ENCODE results near the gene WASL.
A peak's percentile ranks its signal among the peaks of the same experiment; 100 is the strongest.
"Not testable (repeated sequence)": the region's sequence is repeated elsewhere in the genome, so short reads cannot be mapped to it uniquely, and the experiment has no call there.

WASL gene

GRCh38 chr7:123727071-123727837 lies 21.5 kb downstream of the WASL start:
- Histone ChIP-seq H3K4me2 (ENCODE audit: low read length) (peak overlapping the region; percentile 43), H3K4me1 (ENCODE audit: control insufficient read depth, insufficient read depth, low read length) (peaks cover 39% of the 10 kb centered on the region), H3K9me3 (replicated peaks; ENCODE audit: low read length) (no peaks in the 10 kb centered on the region), H3K27me3 (ENCODE audit: control insufficient read depth, insufficient read depth, low read length) (no peaks in the 10 kb centered on the region), H3K36me3 (ENCODE audit: insufficient read depth, low read length) (no peaks in the 10 kb centered on the region), H3K4me3 (ENCODE audit: low read length) (no peak overlapping the region), H3K9ac (ENCODE audit: low read depth, low read length) (no peak overlapping the region)

- H3K4me1 ChIP-seq (ENCODE audit: control insufficient read depth, insufficient read depth, low read length) = peaks cover 39% of the 10 kb centered on the region
- no peak overlapping the region for H3K4me3 ChIP-seq (ENCODE audit: low read length)
- no peak overlapping the region for H3K4me2 ChIP-seq (ENCODE audit: low read length)
Measured at GRCh38 chr7:123725586-123726171, 23.1 kb downstream of the WASL start.

GRCh38 chr7:123724817-123725253 lies 24.0 kb downstream of the WASL start:
- Histone ChIP-seq H3K4me2 (ENCODE audit: low read length) (peak overlapping the region; percentile 43), H3K27me3 (ENCODE audit: control insufficient read depth, insufficient read depth, low read length) (no peaks in the 10 kb centered on the region), H3K4me1 (ENCODE audit: control insufficient read depth, insufficient read depth, low read length) (peaks cover 39% of the 10 kb centered on the region), H3K9ac (ENCODE audit: low read depth, low read length) (no peak overlapping the region), H3K9me3 (replicated peaks; ENCODE audit: low read length) (no peaks in the 10 kb centered on the region), H3K4me3 (ENCODE audit: low read length) (no peak overlapping the region), H3K36me3 (ENCODE audit: insufficient read depth, low read length) (no peaks in the 10 kb centered on the region)

More at GRCh38 chr7:123725586-123726171, 23.1 kb downstream of the WASL start:
- H3K9ac ChIP-seq (ENCODE audit: low read depth, low read length) = no peak overlapping the region
- H3K36me3 ChIP-seq (ENCODE audit: insufficient read depth, low read length) = no peaks in the 10 kb centered on the region
- H3K9me3 ChIP-seq (replicated peaks; ENCODE audit: low read length) = no peaks in the 10 kb centered on the region
- H3K27me3 ChIP-seq (ENCODE audit: control insufficient read depth, insufficient read depth, low read length) = no peaks in the 10 kb centered on the region

GRCh38 chr7:123723913-123724312 lies 24.9 kb downstream of the WASL start:
- H3K4me1 ChIP-seq (ENCODE audit: control insufficient read depth, insufficient read depth, low read length) = peaks cover 39% of the 10 kb centered on the region
- H3K4me2 ChIP-seq (ENCODE audit: low read length) = no peak overlapping the region
- no peak overlapping the region for H3K4me3 ChIP-seq (ENCODE audit: low read length)
- no peak overlapping the region for H3K9ac ChIP-seq (ENCODE audit: low read depth, low read length)
- no peaks in the 10 kb centered on the region for H3K36me3 ChIP-seq (ENCODE audit: insufficient read depth, low read length)
- H3K9me3 ChIP-seq (replicated peaks; ENCODE audit: low read length) = no peaks in the 10 kb centered on the region
- H3K27me3 ChIP-seq (ENCODE audit: control insufficient read depth, insufficient read depth, low read length) = no peaks in the 10 kb centered on the region

GRCh38 chr7:123720527-123720926 lies 28.3 kb downstream of the WASL start:
- H3K9ac ChIP-seq (ENCODE audit: low read depth, low read length); H3K4me3 ChIP-seq (ENCODE audit: low read length); H3K9me3 ChIP-seq (replicated peaks; ENCODE audit: low read length); H3K4me2 ChIP-seq (ENCODE audit: low read length); H3K27me3 ChIP-seq (ENCODE audit: control insufficient read depth, insufficient read depth, low read length); H3K36me3 ChIP-seq (ENCODE audit: insufficient read depth, low read length): not testable (repeated sequence)
- H3K4me1 ChIP-seq (ENCODE audit: control insufficient read depth, insufficient read depth, low read length) = peaks cover 20% of the 10 kb centered on the region

- Histone ChIP-seq H3K36me3 (ENCODE audit: insufficient read depth, low read length) (no peaks in the 10 kb centered on the region), H3K4me3 (ENCODE audit: low read length) (no peak overlapping the region), H3K9me3 (replicated peaks; ENCODE audit: low read length) (no peaks in the 10 kb centered on the region), H3K4me2 (ENCODE audit: low read length) (no peak overlapping the region), H3K27me3 (ENCODE audit: control insufficient read depth, insufficient read depth, low read length) (no peaks in the 10 kb centered on the region), H3K4me1 (ENCODE audit: control insufficient read depth, insufficient read depth, low read length) (peaks cover 21% of the 10 kb centered on the region), H3K9ac (ENCODE audit: low read depth, low read length) (no peak overlapping the region)
Measured at GRCh38 chr7:123719197-123719721, 29.5 kb downstream of the WASL start.

DNA sequence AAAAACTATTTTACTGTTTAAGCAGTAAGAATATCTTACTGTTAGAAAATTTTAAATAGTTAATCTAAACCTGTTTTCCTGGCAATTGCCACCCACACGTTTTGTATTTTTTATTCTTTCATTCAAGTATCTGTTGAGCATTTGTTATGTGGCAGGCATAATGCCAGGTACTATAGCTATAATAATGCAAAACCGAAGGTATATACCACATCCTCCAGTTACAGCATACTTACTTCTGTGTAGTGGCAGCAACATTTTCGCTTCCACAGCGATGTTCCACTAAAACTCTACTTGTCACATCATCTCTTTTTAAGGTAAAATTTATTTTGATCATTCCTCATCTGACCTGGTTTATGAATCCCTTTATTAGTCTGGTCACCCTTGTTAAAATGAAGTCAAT lies 30.0 kb downstream of the WASL start:
- Histone ChIP-seq H3K4me3 (ENCODE audit: low read length) (no peak overlapping the region), H3K4me1 (ENCODE audit: control insufficient read depth, insufficient read depth, low read length) (peaks cover 22% of the 10 kb centered on the region), H3K4me2 (ENCODE audit: low read length) (no peak overlapping the region), H3K9me3 (replicated peaks; ENCODE audit: low read length) (no peaks in the 10 kb centered on the region), H3K36me3 (ENCODE audit: insufficient read depth, low read length) (no peaks in the 10 kb centered on the region), H3K9ac (ENCODE audit: low read depth, low read length) (no peak overlapping the region), H3K27me3 (ENCODE audit: control insufficient read depth, insufficient read depth, low read length) (no peaks in the 10 kb centered on the region)

- Histone ChIP-seq H3K4me1 (ENCODE audit: control insufficient read depth, insufficient read depth, low read length) (peaks cover 33% of the 10 kb centered on the region), H3K9ac (ENCODE audit: low read depth, low read length) (no peak overlapping the region), H3K27me3 (ENCODE audit: control insufficient read depth, insufficient read depth, low read length) (no peaks in the 10 kb centered on the region), H3K36me3 (ENCODE audit: insufficient read depth, low read length) (no peaks in the 10 kb centered on the region), H3K9me3 (replicated peaks; ENCODE audit: low read length) (no peaks in the 10 kb centered on the region), H3K4me3 (ENCODE audit: low read length) (no peak overlapping the region), H3K4me2 (ENCODE audit: low read length) (no peak overlapping the region)
Measured at GRCh38 chr7:123717689-123718088, 31.1 kb downstream of the WASL start.

- Histone ChIP-seq H3K27me3 (ENCODE audit: control insufficient read depth, insufficient read depth, low read length) (no peaks in the 10 kb centered on the region), H3K4me1 (ENCODE audit: control insufficient read depth, insufficient read depth, low read length) (peaks cover 41% of the 10 kb centered on the region), H3K9me3 (replicated peaks; ENCODE audit: low read length) (no peaks in the 10 kb centered on the region), H3K9ac (ENCODE audit: low read depth, low read length) (no peak overlapping the region), H3K4me3 (ENCODE audit: low read length) (no peak overlapping the region), H3K4me2 (ENCODE audit: low read length) (no peak overlapping the region), H3K36me3 (ENCODE audit: insufficient read depth, low read length) (no peaks in the 10 kb centered on the region)
Measured at GRCh38 chr7:123716877-123717276, 31.9 kb downstream of the WASL start.

DNA sequence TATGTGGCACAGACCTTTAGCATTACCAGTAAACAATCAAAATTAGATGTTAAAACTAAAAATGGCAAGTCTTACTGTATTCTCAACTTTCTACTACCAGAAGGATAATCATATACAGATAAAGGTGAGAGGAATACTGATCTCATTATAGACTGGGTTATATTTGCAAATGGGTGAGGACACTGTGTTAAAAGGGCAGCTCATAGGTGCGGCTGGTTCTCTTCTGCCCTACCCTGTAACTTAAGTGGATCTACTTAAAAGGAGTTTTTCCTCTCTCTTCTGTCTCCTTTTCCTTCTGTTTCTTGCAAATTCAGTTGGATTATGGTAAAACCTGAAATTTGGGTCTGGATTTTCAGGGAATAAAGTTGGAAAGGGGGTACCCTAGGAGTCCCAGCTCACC lies 33.0 kb downstream of the WASL start:
- no peak overlapping the region for H3K9ac ChIP-seq (ENCODE audit: low read depth, low read length)
- no peaks in the 10 kb centered on the region for H3K9me3 ChIP-seq (replicated peaks; ENCODE audit: low read length)
- peaks cover 50% of the 10 kb centered on the region for H3K4me1 ChIP-seq (ENCODE audit: control insufficient read depth, insufficient read depth, low read length)
- H3K4me3 ChIP-seq (ENCODE audit: low read length) = no peak overlapping the region
- H3K4me2 ChIP-seq (ENCODE audit: low read length) = no peak overlapping the region
- no peaks in the 10 kb centered on the region for H3K27me3 ChIP-seq (ENCODE audit: control insufficient read depth, insufficient read depth, low read length)
- H3K36me3 ChIP-seq (ENCODE audit: insufficient read depth, low read length) = no peaks in the 10 kb centered on the region

GRCh38 chr7:123715198-123715597 lies 33.6 kb downstream of the WASL start:
- peak overlapping the region; percentile 11 for H3K4me3 ChIP-seq (ENCODE audit: low read length)
- H3K9ac ChIP-seq (ENCODE audit: low read depth, low read length) = no peak overlapping the region
- peaks cover 50% of the 10 kb centered on the region for H3K4me1 ChIP-seq (ENCODE audit: control insufficient read depth, insufficient read depth, low read length)
- H3K27me3 ChIP-seq (ENCODE audit: control insufficient read depth, insufficient read depth, low read length) = no peaks in the 10 kb centered on the region
- H3K36me3 ChIP-seq (ENCODE audit: insufficient read depth, low read length) = no peaks in the 10 kb centered on the region
- H3K4me2 ChIP-seq (ENCODE audit: low read length) = peak overlapping the region; percentile 2
- H3K9me3 ChIP-seq (replicated peaks; ENCODE audit: low read length) = no peaks in the 10 kb centered on the region

Measured in skeletal muscle satellite cell (primary cell).